ENCODE measurements around the gene TMEM114.

Gene TMEM114

DNA sequence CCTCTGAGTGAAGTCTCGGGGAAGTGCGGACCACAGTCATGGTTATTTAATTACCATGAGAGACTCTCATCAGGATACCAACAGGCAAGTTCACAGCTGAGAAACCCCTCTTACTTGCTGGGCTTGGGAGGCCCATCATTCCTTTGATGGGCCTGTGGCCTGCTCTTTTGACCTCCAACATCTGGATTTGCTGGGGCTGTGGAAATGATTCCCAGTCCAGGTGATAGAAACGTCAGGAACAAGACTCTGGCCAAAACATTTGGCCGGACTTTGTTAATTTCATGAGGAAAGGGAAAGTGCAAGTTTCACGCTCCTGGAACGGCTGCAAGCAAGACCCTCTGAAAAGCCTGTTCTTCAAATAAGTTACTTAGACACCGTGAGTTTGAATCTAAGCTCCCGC is 42.5 kb downstream of the TMEM114 start:
- no peak for DNase-seq

DNA sequence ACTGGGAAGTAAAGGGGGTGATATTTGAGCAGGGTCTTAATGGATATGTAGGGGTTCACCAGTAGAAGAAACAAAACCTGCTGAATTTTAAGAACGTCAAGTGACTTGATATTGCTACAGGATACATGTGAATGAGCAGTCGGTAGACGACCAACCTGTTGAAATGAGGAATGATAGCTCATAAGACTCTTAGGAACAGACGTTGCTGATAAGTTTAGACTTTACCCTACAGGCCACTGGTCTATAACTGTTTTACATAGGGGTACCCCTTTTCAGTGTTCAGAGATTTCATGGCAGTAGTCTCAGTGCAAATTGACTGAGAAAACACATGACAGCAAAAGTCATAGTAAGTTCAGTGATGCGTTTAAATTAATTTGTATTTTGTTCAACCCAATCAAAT is 45.9 kb downstream of the TMEM114 start:
- DNase-seq: no peak

DNA sequence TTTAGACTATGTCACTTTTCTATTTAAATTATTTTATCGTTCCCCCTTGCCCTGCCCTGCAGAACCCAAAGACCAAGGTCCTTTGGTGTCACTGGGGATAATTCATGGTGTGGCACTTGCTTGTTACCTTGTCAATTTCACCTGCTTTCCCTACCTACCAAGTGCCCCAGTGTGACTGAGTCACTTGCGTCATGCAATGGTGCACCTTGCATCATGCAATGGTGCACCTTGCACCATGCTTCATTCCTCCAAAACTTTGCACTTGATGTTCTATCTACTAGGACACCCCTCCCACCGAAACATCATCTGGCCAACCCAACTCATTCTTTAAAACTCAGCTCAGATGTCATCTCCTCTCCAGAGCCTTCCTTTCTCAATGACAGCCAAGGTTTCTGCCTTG is 47.1 kb downstream of the TMEM114 start:
- no peak for DNase-seq

DNA sequence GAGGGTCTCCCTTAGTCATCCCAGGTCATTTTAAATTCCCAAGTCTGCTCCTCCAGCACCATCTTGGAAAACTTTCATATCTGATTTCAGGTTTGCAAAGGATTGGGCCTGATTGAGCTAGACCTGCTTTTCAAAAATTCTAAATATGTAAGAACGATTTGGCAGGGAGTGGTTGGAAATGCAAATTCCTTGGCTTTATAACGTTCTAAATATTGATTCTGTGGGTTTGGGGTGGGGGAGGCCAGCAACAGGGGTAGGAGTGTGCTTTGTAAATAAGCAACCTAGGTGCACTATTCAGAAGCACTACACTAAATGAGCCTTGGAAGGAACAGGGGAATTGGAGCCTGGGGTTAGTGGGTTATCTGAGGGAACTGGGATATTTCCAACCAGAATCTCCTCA is 47.9 kb downstream of the TMEM114 start:
- DNase-seq: no peak

DNA sequence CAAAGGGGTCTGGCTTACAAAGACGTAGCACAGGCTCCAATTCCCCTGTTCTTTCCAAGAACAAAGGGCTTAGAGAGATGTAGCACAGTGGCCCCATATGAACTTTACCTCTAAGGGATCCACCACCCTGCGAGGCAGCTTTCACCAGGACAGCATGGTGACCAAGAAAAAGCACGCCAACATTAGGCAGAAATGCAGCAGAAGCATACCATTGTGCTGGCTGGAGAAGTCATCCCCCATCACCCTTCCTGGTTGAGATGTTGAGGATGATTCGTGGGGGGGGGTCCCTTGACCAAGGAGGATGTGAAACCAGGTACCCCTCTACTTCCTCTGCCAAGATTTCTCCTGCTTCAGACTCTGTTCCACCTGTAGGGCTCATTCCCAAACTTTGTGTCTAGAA is 48.4 kb downstream of the TMEM114 start:
- no peak for DNase-seq

- no peak for DNase-seq
Measured at GRCh38 chr16:8537691-8538342, 52.5 kb downstream of the TMEM114 start.

DNA sequence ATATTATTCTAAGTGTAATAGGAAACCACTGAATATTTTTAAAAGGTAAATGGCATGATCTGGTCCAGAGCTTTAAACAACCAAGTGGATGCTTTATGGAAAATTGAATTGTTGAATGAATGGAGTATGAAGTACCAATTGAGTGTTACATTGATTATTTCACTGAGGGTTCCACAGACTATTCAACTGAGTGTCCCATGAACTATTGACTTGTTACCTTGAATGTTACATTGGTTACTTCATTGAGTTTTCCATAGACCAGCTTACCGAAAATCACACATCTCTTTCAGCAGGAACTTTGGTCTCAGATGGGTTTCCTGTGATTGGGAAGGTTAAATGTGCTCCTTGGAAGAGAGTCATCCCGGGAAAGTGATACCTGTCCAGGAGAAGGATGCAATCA is 56.8 kb downstream of the TMEM114 start:
- DNase-seq: no peak

- no peak for DNase-seq
Measured at GRCh38 chr16:8530752-8531384, 59.4 kb downstream of the TMEM114 start.

DNA sequence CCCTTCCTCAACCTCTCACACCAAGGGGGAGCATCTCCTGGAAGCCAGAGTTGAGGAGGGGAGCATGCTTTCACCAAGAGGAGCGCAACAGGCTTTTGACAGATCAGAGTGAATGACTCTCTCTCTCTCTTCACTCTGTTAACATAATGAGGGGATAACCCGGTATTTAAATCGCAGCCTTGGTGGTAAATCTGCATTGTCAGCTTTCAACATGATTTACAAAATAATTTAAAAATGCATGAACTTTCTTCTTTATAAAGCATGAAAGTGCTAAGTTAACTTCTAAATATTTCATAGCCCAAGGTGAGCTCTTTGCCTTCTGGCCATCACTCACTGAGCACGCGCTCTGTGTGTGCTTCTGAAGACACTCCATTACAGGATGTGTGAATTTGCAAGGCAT is 61.8 kb downstream of the TMEM114 start:
- no peak for DNase-seq

DNA sequence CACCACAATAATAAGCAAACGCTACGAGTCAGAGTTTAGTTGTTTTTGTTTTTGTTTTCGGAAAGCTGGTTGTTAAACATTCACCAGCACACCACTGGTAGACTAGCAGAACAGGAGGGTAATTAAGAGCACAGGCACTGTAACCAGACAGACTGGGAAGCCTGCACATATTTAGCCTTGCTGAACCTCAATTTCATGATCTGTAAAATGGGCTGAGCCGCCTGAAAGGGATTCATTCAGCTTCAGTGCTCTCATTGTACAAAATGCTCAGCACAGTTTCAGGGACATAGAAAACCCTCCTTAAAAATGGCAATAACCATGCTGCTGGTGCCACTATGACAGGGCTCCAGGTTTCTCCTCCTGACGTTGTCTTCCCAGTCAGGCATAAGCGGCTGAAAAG is 66.4 kb downstream of the TMEM114 start:
- no peak for DNase-seq

DNA sequence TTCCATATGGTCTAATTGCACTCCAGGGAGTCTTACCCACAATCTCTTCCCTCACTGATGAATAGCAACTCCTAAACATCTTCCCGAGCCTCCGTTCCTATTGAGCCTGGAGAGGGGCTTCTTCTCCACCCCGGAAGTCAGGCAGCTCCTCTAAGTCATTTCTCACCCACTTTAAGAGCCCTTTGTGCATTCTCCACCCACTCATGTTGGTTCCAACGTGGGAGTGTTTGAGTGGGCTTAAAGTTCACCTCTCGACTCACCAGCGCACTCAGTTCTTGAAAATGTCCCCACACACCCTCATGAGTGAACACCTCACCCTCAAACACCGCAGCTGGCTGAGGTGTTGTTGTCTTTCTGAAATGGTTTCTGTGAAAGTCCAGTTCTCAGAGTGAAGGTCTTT is 67.6 kb downstream of the TMEM114 start:
- no peak for DNase-seq

DNA sequence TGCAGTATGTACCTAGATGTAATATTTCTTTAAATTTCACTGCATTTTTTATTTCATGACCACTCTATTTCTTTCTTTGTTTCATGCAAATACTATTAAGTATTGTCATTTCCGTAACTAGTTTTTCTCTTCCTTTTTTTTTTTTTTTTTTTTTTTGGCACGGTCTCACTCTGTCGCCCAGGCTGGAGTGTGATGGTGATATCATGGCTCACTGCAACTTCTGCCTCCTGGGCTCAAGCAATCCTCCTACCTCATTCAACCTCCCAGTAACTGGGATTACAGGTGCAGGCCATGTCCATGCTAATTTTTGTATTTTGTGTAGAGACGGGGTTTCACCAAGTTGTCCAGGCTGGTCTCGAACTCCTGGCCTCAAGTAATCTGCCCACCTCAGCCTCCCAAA is 70.7 kb downstream of the TMEM114 start:
- DNase-seq: no peak

Data from fibroblast of skin of right biceps (primary cell).